Ammon's horn (tissue), 1 donor: ENCODE data around the gene HTRA3.

Source experiments
- DNase-seq: peaks from one replicate; pipeline ENCODE4 v3.0.0-alpha.2; 2016; ENCODE audit warnings: low spot score

The HTRA3 gene

DNA sequence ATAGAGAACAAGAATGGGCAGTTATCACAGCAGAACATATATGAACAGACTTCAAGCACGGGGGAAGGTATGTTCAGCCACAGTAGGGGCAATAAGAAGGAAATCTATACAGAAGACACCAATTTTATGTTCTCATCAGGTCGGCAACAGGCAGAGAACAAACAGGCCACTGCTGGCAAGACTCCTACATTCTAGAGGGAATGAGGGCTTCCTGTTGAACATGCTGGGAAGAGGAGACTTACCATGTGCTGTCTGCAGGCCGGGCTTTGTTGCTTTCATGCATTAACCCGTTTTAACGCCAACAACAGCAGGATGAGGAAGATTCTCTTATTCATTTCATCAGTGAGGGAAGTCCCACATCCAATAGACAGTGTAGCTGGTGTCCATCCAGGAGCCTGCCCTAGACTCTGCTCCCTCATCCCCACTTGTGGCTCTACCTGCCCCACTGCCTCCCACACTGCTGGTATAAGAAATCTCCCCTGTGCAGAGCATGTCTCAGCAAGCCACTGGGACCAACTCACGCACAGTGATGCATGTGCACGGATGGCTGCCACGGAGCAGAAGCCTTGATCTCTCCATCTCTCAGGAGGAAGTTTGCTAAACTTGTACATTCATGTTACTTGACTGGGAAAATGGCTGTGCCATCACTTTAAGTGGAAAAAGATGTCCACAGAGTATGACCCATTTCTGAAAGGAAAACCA is 86.5 kb downstream of the HTRA3 start:
- no peak for DNase-seq
